Stimulated activated CD4-positive, alpha-beta T cell treated with anti-CD3 and anti-CD28 coated beads, Interleukin-1b, Interleukin-23, amount 100 ng/mL, for 24 hours (primary cell): Measurements from ENCODE around the gene C1orf21.

Source experiments
- DNase-seq, 4 experiments: peaks; one replicate each; pipeline ENCODE4 v3.0.0-alpha.2; 2020; ENCODE audit warnings: low read depth in 4 of 4, low spot score in 1 of 4

Gene C1orf21

GRCh38 chr1:184624626-184625025 lies 237.8 kb downstream of the C1orf21 start:
- no peak for DNase-seq

- DNase-seq, result no peak
Observed at GRCh38 chr1:184625271-184625670, 238.4 kb downstream of the C1orf21 start.

- no peak for DNase-seq
Observed at GRCh38 chr1:184626076-184627006, 239.5 kb downstream of the C1orf21 start.

- no peak for DNase-seq
Observed at GRCh38 chr1:184627007-184627341, 240.1 kb downstream of the C1orf21 start.

GRCh38 chr1:184629266-184629665 lies 242.4 kb downstream of the C1orf21 start:
- no peak for DNase-seq

- no peak for DNase-seq
Observed at GRCh38 chr1:184630679-184631060, 243.8 kb downstream of the C1orf21 start.

GRCh38 chr1:184632415-184633175 lies 245.8 kb downstream of the C1orf21 start:
- DNase-seq, result no peak

- DNase-seq, result no peak
Observed at GRCh38 chr1:184633785-184634184, 247.0 kb downstream of the C1orf21 start.

GRCh38 chr1:184634296-184634695 lies 247.5 kb downstream of the C1orf21 start:
- no peak for DNase-seq

- no peak for DNase-seq
Observed at GRCh38 chr1:184635347-184635979, 248.6 kb downstream of the C1orf21 start.

GRCh38 chr1:184635980-184636431 lies 249.2 kb downstream of the C1orf21 start:
- DNase-seq, result no peak

GRCh38 chr1:184637664-184638240 lies 250.9 kb downstream of the C1orf21 start:
- DNase-seq, result no peak

GRCh38 chr1:184639205-184639604 lies 252.4 kb downstream of the C1orf21 start:
- no peak for DNase-seq

GRCh38 chr1:184640505-184640904 lies 253.7 kb downstream of the C1orf21 start:
- DNase-seq, result no peak

- no peak for DNase-seq
Observed at GRCh38 chr1:184641894-184642293, 255.1 kb downstream of the C1orf21 start.

- DNase-seq, result no peak
Observed at GRCh38 chr1:184643661-184644060, 256.8 kb downstream of the C1orf21 start.

GRCh38 chr1:184644771-184645170 lies 257.9 kb downstream of the C1orf21 start:
- no peak for DNase-seq

GRCh38 chr1:184646178-184646701 lies 259.4 kb downstream of the C1orf21 start:
- DNase-seq, result no peak

- DNase-seq, result no peak
Observed at GRCh38 chr1:184646824-184647223, 260.0 kb downstream of the C1orf21 start.

- no peak for DNase-seq
Observed at GRCh38 chr1:184647471-184647870, 260.6 kb downstream of the C1orf21 start.
